ENCODE data around the gene ALKBH7.
A peak's percentile ranks its signal among the peaks of the same experiment; 100 is the strongest.

Gene ALKBH7

GRCh38 chr19:6373096-6373812 lies 660 bp downstream of the ALKBH7 start:
- no peak for FAIRE-seq

GRCh38 chr19:6373813-6374108 lies 1.2 kb downstream of the ALKBH7 start:
- FAIRE-seq (no peak), DNase-seq (ENCODE audit: insufficient read length, low spot score) (no peak)
- no peak for TF ChIP-seq CTCF (IDR thresholded peaks at IDR 0.05; ENCODE audit: insufficient read depth, missing control alignments)

More at GRCh38 chr19:6373096-6373812, 660 bp downstream of the ALKBH7 start:
- peak; percentile 74 for DNase-seq (ENCODE audit: insufficient read length, low spot score)
- no peak for TF ChIP-seq CTCF (IDR thresholded peaks at IDR 0.05; ENCODE audit: insufficient read depth, missing control alignments)

GRCh38 chr19:6374161-6374709 lies 1.6 kb downstream of the ALKBH7 start:
- no peak for TF ChIP-seq CTCF (IDR thresholded peaks at IDR 0.05; ENCODE audit: insufficient read depth, missing control alignments)
- FAIRE-seq (no peak), DNase-seq (ENCODE audit: insufficient read length, low spot score) (no peak)

- no peak for TF ChIP-seq CTCF (IDR thresholded peaks at IDR 0.05; ENCODE audit: insufficient read depth, missing control alignments)
- no peak for DNase-seq (ENCODE audit: insufficient read length, low spot score)
- FAIRE-seq = no peak
Observed at GRCh38 chr19:6374711-6375410, 2.3 kb downstream of the ALKBH7 start.

- FAIRE-seq (no peak), DNase-seq (ENCODE audit: insufficient read length, low spot score) (no peak)
- TF ChIP-seq CTCF (IDR thresholded peaks at IDR 0.05; ENCODE audit: insufficient read depth, missing control alignments) = no peak
Observed at GRCh38 chr19:6375411-6376010, 2.9 kb downstream of the ALKBH7 start, which contains the start of gene PSPN. Gene PSPN, minus strand, starts transcription at chr19:6375933. Its CDS starts 84 bp downstream, at chr19:6375849.

- no peak for TF ChIP-seq CTCF (IDR thresholded peaks at IDR 0.05; ENCODE audit: insufficient read depth, missing control alignments)
- no peak for DNase-seq (ENCODE audit: insufficient read length, low spot score)
- no peak for FAIRE-seq
Observed at GRCh38 chr19:6376512-6377190, 4.1 kb downstream of the ALKBH7 start.
